ENCODE results near the gene FARP1. TPM values are rescaled to one million over a fixed set of nuclear protein-coding genes. Genes with fewer than 3 reads are reported as not detected.

The FARP1 gene
- total RNA-seq, 6 experiments from 2014 or later = 44.9 to 104 (median 80.0) TPM

- ATAC-seq = peak; percentile 83 to 92 (median 88)
- Histone ChIP-seq H3K27me3 (no peaks in the 10 kb centered on the region), H3K27ac (peak overlapping the region; percentile 4 to 47 (median 6)), H3K4me3 (no peak overlapping the region), H3K36me3 (peaks cover 0 to 2% (median 0%) of the 10 kb centered on the region in 4 donors), H3K4me1 (peaks cover 0 to 36% (median 7%) of the 10 kb centered on the region in 4 donors), H3K9me3 (no peaks in the 10 kb centered on the region)
- DNase-seq = peak in 1 of 3 donors; percentile 67
- TF ChIP-seq, protein P1, sequence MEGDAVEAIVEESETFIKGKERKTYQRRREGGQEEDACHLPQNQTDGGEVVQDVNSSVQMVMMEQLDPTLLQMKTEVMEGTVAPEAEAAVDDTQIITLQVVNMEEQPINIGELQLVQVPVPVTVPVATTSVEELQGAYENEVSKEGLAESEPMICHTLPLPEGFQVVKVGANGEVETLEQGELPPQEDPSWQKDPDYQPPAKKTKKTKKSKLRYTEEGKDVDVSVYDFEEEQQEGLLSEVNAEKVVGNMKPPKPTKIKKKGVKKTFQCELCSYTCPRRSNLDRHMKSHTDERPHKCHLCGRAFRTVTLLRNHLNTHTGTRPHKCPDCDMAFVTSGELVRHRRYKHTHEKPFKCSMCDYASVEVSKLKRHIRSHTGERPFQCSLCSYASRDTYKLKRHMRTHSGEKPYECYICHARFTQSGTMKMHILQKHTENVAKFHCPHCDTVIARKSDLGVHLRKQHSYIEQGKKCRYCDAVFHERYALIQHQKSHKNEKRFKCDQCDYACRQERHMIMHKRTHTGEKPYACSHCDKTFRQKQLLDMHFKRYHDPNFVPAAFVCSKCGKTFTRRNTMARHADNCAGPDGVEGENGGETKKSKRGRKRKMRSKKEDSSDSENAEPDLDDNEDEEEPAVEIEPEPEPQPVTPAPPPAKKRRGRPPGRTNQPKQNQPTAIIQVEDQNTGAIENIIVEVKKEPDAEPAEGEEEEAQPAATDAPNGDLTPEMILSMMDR (IDR thresholded peaks at IDR 0.05) = no peak
- no peak for TF ChIP-seq POLR2A (IDR thresholded peaks at IDR 0.05)
- WGBS (ENCODE audit: insufficient coverage, low coverage, low lambda C conversion rate, missing lambda C conversion rate) = 14% methylated on average over 7 of the region's 7 CpGs
- intact Hi-C loops (cut with DNase I) = no loop called here
Observed at GRCh38 chr13:98324105-98324504, 181.2 kb downstream of the FARP1 start.

DNA sequence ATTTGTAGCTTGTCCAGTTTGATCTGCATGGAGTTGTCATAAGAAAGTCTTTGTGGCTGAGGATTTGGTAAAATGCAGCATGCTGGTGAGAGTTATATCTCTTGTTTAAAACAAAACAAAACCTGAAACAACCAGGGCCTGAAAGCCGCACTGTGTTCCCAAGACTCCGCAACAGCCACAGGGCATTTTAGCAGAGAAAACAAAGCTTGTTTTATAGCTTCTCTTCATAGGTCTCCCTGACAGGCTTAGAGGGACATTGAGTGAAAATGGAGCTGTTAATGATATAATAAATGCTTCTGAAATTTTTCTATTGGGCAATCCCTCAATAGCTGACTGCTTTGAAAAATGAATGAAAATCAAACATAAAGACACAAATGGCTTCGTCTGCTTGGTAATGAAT is 182.8 kb downstream of the FARP1 start:
- no peak for TF ChIP-seq POLR2A (IDR thresholded peaks at IDR 0.05)
- TF ChIP-seq, protein P1 (IDR thresholded peaks at IDR 0.05) = no peak
- Histone ChIP-seq H3K36me3 (peaks cover 0 to 2% (median 0%) of the 10 kb centered on the region in 4 donors), H3K4me1 (peaks cover 0 to 36% (median 7%) of the 10 kb centered on the region in 4 donors), H3K27ac (no peak overlapping the region), H3K4me3 (no peak overlapping the region), H3K9me3 (no peaks in the 10 kb centered on the region), H3K27me3 (no peaks in the 10 kb centered on the region)
- DNase-seq (no peak), ATAC-seq (no peak)
- 88% methylated on average over 3 of the region's 3 CpGs for whole genome bisulfite sequencing (ENCODE audit: insufficient coverage, low coverage, low lambda C conversion rate, missing lambda C conversion rate)
- intact Hi-C loops (cut with DNase I) = no loop called here

- Histone ChIP-seq H3K27ac (no peak overlapping the region), H3K36me3 (peaks cover 0 to 2% (median 0%) of the 10 kb centered on the region in 4 donors), H3K9me3 (no peaks in the 10 kb centered on the region), H3K4me3 (no peak overlapping the region), H3K27me3 (no peaks in the 10 kb centered on the region), H3K4me1 (peaks cover 0 to 36% (median 7%) of the 10 kb centered on the region in 4 donors)
- ATAC-seq (no peak), DNase-seq (no peak)
- WGBS (ENCODE audit: insufficient coverage, low coverage, low lambda C conversion rate, missing lambda C conversion rate) = 81% methylated on average over 5 of the region's 5 CpGs
- TF ChIP-seq, protein P1 (IDR thresholded peaks at IDR 0.05) = no peak
- intact Hi-C loops (cut with DNase I) = no loop called here
Observed at GRCh38 chr13:98326291-98326690, 183.4 kb downstream of the FARP1 start.

DNA sequence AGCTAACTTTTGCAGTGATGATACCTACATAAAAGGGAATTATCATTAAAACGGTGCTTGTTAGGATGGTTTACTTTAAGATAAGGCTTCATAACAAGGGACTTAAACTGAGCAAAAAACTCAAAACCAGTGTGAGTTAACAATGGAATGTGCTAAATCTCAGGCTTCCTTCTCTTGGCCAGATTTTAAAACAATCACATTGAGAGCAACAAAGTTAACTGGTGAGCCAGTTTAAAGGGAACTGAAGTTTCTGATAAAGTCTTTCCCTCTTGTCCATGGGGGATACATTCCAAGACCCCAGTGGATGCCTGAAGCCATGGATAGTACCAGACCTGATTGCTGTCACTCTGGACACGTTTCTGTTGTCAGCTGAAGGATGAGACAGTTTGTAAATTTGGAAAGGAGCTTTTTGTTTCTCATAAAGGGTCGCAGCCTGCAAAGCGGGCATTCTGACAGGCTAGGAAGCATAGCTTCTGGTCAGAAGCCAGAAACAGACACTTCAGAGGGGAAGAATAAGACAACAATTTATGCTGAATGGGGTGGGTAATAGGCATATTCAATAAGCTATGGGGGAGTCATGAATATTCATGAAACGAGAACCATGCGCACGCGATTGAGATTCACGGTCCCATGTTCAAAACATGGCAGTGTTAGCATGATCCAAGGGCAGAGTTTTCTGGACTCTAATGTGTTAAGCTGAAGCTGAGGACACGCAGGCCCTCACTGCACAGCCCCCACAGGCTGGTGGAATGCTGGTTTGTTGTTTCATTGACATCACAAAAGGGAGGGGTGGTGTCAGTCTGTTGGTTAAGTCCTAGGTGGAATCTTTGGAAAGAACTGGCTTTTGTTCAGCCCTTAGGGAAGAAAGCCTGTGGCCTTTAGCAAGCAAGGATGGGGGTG is 184.7 kb downstream of the FARP1 start:
- no peak overlapping the region for H3K27ac ChIP-seq
- TF ChIP-seq, protein P1 (IDR thresholded peaks at IDR 0.05) = no peak
- TF ChIP-seq POLR2A (IDR thresholded peaks at IDR 0.05) = no peak
- ATAC-seq = peak in 1 of 4 donors; percentile 13
- peaks cover 0 to 2% (median 0%) of the 10 kb centered on the region in 4 donors for H3K36me3 ChIP-seq
- WGBS (ENCODE audit: insufficient coverage, low coverage, low lambda C conversion rate, missing lambda C conversion rate) = 78% methylated on average over 4 of the region's 10 CpGs
- H3K9me3 ChIP-seq = no peaks in the 10 kb centered on the region
- DNase-seq = no peak
- H3K4me3 ChIP-seq = no peak overlapping the region
- no peaks in the 10 kb centered on the region for H3K27me3 ChIP-seq
- H3K4me1 ChIP-seq = peaks cover 0 to 40% (median 9%) of the 10 kb centered on the region in 4 donors
- intact Hi-C loops (cut with DNase I) = no loop called here
